Retinal pigment epithelial cell (primary cell): ENCODE data around the gene ATXN7L1.

Source experiments
- DNase-seq: peaks from one replicate; pipeline ENCODE4 v3.0.0-alpha.2; 2010; ENCODE audit warnings: low read depth
- H3K4me3 ChIP-seq: 2 replicates; pipeline ENCODE4 v1.5.1; 2011; ENCODE audit warnings: mild to moderate bottlenecking, low read length, control low read depth, moderate library complexity
- CTCF ChIP-seq: conservative IDR thresholded peaks from 2 replicates; pipeline ENCODE4 v1.5.1; 2011; ENCODE audit warnings: low read depth, low read length, control low read depth, inconsistent platforms

Gene ATXN7L1

GRCh38 chr7:105565190-105565589 lies 311.2 kb downstream of the ATXN7L1 start:
- no peak for TF ChIP-seq CTCF
- no peak for DNase-seq
- H3K4me3 ChIP-seq, result no peak overlapping the region

- H3K4me3 ChIP-seq, result no peak overlapping the region
- no peak for DNase-seq
- TF ChIP-seq CTCF, result no peak
Observed at GRCh38 chr7:105559926-105560325, 316.5 kb downstream of the ATXN7L1 start.
